ENCODE measurements around the gene HNF4A. TPM values are rescaled to one million over a fixed set of nuclear protein-coding genes. Genes with fewer than 3 reads are reported as not detected.

The HNF4A gene
- total and polyA plus RNA-seq, 2 of the 13 experiments (the other 11 are each of a cell fraction or from before 2014, with no cell fraction given) = 80.9 to 169 TPM

DNA sequence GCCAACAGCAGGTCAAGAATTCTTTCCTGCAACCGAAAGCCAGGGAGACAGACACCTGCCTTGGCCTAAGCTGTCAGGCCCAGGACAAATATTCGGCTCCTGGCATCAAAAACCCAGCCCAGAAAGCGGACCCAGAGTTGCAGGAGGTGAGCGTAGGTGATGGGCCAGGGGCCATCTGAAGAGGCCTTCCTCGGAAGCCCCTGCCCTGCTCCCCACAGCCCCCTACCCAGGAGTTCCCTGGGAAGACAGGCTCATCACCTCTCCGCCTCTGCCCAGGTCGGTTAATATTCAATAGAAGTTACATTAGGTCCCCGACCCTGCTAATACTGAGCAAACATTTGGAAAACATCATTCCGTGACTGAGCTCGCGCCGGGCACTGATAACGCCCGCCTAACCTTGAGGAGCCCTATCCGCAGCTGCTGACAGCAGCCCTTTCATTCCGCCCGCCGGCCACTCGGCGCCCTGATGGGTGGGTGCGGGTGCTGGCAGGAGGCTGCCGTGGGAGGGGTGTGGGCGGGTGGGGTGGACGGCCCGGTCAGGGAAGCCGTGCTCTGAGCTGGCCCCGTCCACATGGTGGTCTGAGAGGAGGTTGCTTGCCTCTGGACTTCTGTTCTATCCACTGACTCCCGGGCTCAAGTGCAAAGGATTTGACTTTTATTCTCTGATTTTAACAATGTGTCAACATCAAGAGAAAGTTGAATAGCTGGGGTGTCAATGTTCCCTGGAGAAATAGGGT is 55.7 kb downstream of the HNF4A start (continued):
- TF ChIP-seq BORCS8-MEF2B (CRISPR knock-in tag; IDR thresholded peaks at IDR 0.05) (peak; percentile 65), FOXP1 (IDR thresholded peaks at IDR 0.05) (no peak), FOXP1 (CRISPR knock-in tag; IDR thresholded peaks at IDR 0.05) (peak; percentile 79), SMC3 (IDR thresholded peaks at IDR 0.05; ENCODE audit: low read length) (no peak), CCAR2 (optimal IDR thresholded peaks at IDR 0.05; ENCODE audit: low read depth, low read length) (no peak), ZKSCAN8 (CRISPR knock-in tag; IDR thresholded peaks at IDR 0.05; ENCODE audit: borderline replicate concordance) (peak; percentile 93), ZNF773 (CRISPR knock-in tag; IDR thresholded peaks at IDR 0.05; ENCODE audit: borderline replicate concordance) (no peak), ZNF205 (CRISPR knock-in tag; IDR thresholded peaks at IDR 0.05) (peak; percentile 86), ATF1 (CRISPR knock-in tag; IDR thresholded peaks at IDR 0.05) (no peak), PHF5A (CRISPR knock-in tag; IDR thresholded peaks at IDR 0.05; ENCODE audit: low read depth, unreplicated experiment) (peak; percentile 79), SP1 (IDR thresholded peaks at IDR 0.05) (no peak), SP1 (CRISPR knock-in tag; IDR thresholded peaks at IDR 0.05) (peak; percentile 53; the same call in 1 of the 2 replicates), TBL1XR1 (IDR thresholded peaks at IDR 0.05; ENCODE audit: borderline replicate concordance, low read length, partially characterized antibody) (no peak), TRIM24 (CRISPR knock-in tag; IDR thresholded peaks at IDR 0.05) (no peak), ZNF672 (CRISPR knock-in tag; IDR thresholded peaks at IDR 0.05) (no peak), ZNF337 (CRISPR knock-in tag; IDR thresholded peaks at IDR 0.05; ENCODE audit: borderline replicate concordance, low read depth) (no peak), ZSCAN9 (CRISPR knock-in tag; IDR thresholded peaks at IDR 0.05; ENCODE audit: borderline replicate concordance) (peak; percentile 65; the same call in 1 of the 2 replicates), DPF2 (CRISPR knock-in tag; IDR thresholded peaks at IDR 0.05; ENCODE audit: borderline replicate concordance, low read depth) (peak; percentile 91), ZNF7 (CRISPR knock-in tag; IDR thresholded peaks at IDR 0.05) (no peak)
- TF ChIP-seq, protein P1, sequence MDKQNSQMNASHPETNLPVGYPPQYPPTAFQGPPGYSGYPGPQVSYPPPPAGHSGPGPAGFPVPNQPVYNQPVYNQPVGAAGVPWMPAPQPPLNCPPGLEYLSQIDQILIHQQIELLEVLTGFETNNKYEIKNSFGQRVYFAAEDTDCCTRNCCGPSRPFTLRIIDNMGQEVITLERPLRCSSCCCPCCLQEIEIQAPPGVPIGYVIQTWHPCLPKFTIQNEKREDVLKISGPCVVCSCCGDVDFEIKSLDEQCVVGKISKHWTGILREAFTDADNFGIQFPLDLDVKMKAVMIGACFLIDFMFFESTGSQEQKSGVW (CRISPR knock-in tag; IDR thresholded peaks at IDR 0.05; ENCODE audit: borderline replicate concordance) = no peak
- TF ChIP-seq, protein P2, sequence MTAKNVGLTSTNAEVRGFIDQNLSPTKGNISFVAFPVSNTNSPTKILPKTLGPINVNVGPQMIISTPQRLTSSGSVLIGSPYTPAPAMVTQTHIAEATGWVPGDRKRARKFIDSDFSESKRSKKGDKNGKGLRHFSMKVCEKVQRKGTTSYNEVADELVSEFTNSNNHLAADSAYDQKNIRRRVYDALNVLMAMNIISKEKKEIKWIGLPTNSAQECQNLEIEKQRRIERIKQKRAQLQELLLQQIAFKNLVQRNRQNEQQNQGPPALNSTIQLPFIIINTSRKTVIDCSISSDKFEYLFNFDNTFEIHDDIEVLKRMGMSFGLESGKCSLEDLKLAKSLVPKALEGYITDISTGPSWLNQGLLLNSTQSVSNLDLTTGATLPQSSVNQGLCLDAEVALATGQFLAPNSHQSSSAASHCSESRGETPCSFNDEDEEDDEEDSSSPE (CRISPR knock-in tag; IDR thresholded peaks at IDR 0.05) = peak; percentile 87
- TF ChIP-seq, protein P3, sequence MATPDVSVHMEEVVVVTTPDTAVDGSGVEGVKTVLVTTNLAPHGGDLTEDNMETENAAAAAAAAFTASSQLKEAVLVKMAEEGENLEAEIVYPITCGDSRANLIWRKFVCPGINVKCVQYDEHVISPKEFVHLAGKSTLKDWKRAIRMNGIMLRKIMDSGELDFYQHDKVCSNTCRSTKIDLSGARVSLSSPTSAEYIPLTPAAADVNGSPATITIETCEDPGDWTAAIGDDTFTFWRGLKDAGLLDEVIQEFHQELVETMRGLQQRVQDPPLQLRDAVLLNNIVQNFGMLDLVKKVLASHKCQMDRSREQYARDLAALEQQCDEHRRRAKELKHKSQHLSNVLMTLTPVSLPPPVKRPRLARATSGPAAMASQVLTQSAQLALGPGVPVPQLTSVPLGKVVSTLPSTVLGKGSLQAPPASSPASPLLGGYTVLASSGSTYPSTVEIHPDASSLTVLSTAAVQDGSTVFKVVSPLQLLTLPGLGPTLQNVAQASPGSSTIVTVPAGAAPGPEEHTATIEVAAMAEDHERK (CRISPR knock-in tag; IDR thresholded peaks at IDR 0.05; ENCODE audit: low read depth) = 0 out of 2 replicates have a peak, but pooled peaks have one; percentile 40
- TF ChIP-seq, protein P4, sequence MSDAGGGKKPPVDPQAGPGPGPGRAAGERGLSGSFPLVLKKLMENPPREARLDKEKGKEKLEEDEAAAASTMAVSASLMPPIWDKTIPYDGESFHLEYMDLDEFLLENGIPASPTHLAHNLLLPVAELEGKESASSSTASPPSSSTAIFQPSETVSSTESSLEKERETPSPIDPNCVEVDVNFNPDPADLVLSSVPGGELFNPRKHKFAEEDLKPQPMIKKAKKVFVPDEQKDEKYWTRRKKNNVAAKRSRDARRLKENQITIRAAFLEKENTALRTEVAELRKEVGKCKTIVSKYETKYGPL (CRISPR knock-in tag; IDR thresholded peaks at IDR 0.05) = 0 out of 2 replicates have a peak, but pooled peaks have one; percentile 25
- TF ChIP-seq, protein P5, sequence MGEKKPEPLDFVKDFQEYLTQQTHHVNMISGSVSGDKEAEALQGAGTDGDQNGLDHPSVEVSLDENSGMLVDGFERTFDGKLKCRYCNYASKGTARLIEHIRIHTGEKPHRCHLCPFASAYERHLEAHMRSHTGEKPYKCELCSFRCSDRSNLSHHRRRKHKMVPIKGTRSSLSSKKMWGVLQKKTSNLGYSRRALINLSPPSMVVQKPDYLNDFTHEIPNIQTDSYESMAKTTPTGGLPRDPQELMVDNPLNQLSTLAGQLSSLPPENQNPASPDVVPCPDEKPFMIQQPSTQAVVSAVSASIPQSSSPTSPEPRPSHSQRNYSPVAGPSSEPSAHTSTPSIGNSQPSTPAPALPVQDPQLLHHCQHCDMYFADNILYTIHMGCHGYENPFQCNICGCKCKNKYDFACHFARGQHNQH (CRISPR knock-in tag; IDR thresholded peaks at IDR 0.05) = peak; percentile 96
- TF ChIP-seq, protein P6, sequence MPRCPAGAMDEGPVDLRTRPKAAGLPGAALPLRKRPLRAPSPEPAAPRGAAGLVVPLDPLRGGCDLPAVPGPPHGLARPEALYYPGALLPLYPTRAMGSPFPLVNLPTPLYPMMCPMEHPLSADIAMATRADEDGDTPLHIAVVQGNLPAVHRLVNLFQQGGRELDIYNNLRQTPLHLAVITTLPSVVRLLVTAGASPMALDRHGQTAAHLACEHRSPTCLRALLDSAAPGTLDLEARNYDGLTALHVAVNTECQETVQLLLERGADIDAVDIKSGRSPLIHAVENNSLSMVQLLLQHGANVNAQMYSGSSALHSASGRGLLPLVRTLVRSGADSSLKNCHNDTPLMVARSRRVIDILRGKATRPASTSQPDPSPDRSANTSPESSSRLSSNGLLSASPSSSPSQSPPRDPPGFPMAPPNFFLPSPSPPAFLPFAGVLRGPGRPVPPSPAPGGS (CRISPR knock-in tag; IDR thresholded peaks at IDR 0.05) = no peak; the same call in 1 of the 2 replicates
